Measurements from ENCODE around the gene CYP27B1.

DNA sequence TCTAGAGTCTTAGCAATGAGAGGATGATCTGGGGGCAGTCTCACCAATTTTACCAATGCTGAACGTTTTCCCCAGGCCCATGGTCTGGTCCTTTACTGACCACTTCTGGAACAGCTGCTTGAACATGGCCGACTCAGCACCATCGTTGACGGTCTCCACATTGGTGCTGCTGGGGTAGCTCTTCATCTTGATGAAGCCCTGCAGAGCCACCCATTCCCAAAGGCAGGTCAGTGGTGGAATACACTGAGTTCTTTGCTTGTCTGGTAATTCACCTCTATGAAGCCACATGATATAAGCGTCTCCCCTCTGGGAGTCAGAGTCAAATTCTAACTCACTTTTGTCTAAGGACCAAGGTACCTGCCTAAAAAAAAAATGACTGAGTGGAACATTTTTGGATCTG lies 41.5 kb upstream of the CYP27B1 start:
- TF ChIP-seq EZH2 (IDR thresholded peaks at IDR 0.05; ENCODE audit: borderline replicate concordance, low read length): no peak
- TF ChIP-seq, protein P1, sequence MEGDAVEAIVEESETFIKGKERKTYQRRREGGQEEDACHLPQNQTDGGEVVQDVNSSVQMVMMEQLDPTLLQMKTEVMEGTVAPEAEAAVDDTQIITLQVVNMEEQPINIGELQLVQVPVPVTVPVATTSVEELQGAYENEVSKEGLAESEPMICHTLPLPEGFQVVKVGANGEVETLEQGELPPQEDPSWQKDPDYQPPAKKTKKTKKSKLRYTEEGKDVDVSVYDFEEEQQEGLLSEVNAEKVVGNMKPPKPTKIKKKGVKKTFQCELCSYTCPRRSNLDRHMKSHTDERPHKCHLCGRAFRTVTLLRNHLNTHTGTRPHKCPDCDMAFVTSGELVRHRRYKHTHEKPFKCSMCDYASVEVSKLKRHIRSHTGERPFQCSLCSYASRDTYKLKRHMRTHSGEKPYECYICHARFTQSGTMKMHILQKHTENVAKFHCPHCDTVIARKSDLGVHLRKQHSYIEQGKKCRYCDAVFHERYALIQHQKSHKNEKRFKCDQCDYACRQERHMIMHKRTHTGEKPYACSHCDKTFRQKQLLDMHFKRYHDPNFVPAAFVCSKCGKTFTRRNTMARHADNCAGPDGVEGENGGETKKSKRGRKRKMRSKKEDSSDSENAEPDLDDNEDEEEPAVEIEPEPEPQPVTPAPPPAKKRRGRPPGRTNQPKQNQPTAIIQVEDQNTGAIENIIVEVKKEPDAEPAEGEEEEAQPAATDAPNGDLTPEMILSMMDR (conservative IDR thresholded peaks at IDR 0.05 in 1 of 2, IDR thresholded peaks at IDR 0.05 in 1 of 2; ENCODE audit: extremely low read depth in 1 of 2, insufficient read depth in 1 of 2, low read depth in 1 of 2, low read length in 2 of 2): no peak

All from mammary epithelial cell (primary cell).